Measurements from ENCODE around the gene COL2A1.

The COL2A1 gene

GRCh38 chr12:47988073-47989022 is 15.9 kb downstream of the COL2A1 start:
- DNase-seq: no peak

GRCh38 chr12:47987411-47988072 is 16.7 kb downstream of the COL2A1 start:
- DNase-seq: no peak

GRCh38 chr12:47986832-47987231 is 17.4 kb downstream of the COL2A1 start:
- DNase-seq: no peak

GRCh38 chr12:47986291-47986660 is 18.0 kb downstream of the COL2A1 start:
- DNase-seq: no peak

- DNase-seq: no peak
Measured at GRCh38 chr12:47985596-47986290, 18.5 kb downstream of the COL2A1 start.

GRCh38 chr12:47984331-47984801 is 19.9 kb downstream of the COL2A1 start:
- DNase-seq: no peak

- DNase-seq: no peak
Measured at GRCh38 chr12:47983541-47984115, 20.6 kb downstream of the COL2A1 start.

- no peak for DNase-seq
Measured at GRCh38 chr12:47982770-47983169, 21.5 kb downstream of the COL2A1 start.

- no peak for DNase-seq
Measured at GRCh38 chr12:47982311-47982710, 22.0 kb downstream of the COL2A1 start.

- DNase-seq: no peak
Measured at GRCh38 chr12:47981496-47982260, 22.6 kb downstream of the COL2A1 start.

- DNase-seq: no peak
Measured at GRCh38 chr12:47980779-47981495, 23.3 kb downstream of the COL2A1 start.

- no peak for DNase-seq
Measured at GRCh38 chr12:47980197-47980596, 24.1 kb downstream of the COL2A1 start.

- DNase-seq: no peak
Measured at GRCh38 chr12:47979686-47980085, 24.6 kb downstream of the COL2A1 start.

- no peak for DNase-seq
Measured at GRCh38 chr12:47979166-47979565, 25.1 kb downstream of the COL2A1 start.

GRCh38 chr12:47978598-47978873 is 25.7 kb downstream of the COL2A1 start:
- DNase-seq: no peak

- DNase-seq: no peak
Measured at GRCh38 chr12:47977772-47978597, 26.3 kb downstream of the COL2A1 start.

GRCh38 chr12:47977046-47977771 is 27.1 kb downstream of the COL2A1 start:
- no peak for DNase-seq

- no peak for DNase-seq
Measured at GRCh38 chr12:47975816-47976215, 28.5 kb downstream of the COL2A1 start.

GRCh38 chr12:47975036-47975620 is 29.1 kb downstream of the COL2A1 start:
- DNase-seq: no peak

GRCh38 chr12:47973870-47974269 is 30.4 kb downstream of the COL2A1 start:
- no peak for DNase-seq

All from T-helper 1 cell (primary cell).